HG03457 (cell line): ENCODE measurements around the gene COX20.

Source experiments
- ATAC-seq: cut with Tn5 transposase; IDR thresholded peaks from one replicate; pipeline ENCODE4 v1.9.1; 2021; ENCODE audit warnings: moderate number of reproducible peaks; ENCODE audit not compliant: unreplicated experiment

Gene COX20

DNA sequence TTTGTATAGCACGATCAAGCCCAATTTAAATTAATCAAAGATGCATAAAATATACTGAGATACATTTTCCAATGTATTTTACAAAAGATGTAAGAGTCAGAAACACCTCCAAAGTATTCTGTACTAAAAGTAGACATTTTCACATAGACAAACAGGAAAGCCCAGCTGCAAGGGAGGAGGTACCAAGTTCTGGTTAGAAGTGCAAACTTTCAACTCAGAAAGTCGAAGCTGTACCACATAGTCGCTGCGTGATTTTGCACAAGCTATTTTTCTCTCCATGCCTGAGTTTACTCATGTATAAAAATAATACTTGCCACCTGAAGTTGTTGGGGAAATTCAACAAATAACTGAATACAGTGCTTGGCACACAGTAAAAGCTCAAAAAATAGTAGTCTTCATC lies 34.5 kb downstream of the COX20 start:
- no peak for ATAC-seq

DNA sequence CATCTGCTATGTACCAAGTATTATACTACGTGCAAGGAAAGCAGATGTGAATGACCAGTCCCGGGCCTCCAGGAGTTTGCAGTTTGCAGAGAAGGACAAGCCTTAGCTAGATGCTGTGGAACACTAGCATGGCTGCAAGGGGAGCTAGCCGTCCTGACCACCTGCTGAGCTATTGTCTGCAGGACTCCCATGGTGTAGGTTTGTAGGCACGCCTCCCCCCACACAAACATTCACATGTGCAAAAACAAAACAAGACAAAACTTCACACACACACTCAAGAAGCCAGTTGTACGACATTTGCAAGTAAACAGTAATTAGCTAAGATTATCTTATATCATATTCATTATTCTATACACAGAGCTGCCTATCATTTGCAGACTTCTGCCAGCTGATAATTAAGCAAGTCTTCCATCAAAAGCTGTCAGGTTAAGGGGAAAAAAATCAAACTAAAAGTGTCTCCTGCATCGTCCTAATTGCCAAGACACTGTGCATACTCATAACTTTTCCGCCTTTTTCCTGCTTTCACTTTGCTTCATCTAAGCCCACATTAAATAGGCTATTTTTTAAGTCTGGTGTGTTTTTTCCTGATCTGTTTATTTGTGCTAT lies 39.6 kb downstream of the COX20 start:
- ATAC-seq: no peak

GRCh38 chr1:244876228-244876910 lies 40.9 kb downstream of the COX20 start:
- ATAC-seq: no peak

GRCh38 chr1:244878681-244879080 lies 43.2 kb downstream of the COX20 start:
- no peak for ATAC-seq

GRCh38 chr1:244881552-244882280 lies 46.3 kb downstream of the COX20 start:
- no peak for ATAC-seq

GRCh38 chr1:244887281-244887680 lies 51.8 kb downstream of the COX20 start:
- ATAC-seq: no peak

- ATAC-seq: no peak
Observed at GRCh38 chr1:244893836-244894235, 58.4 kb downstream of the COX20 start.
